ENCODE measurements around the gene MAGI3. TPM values are rescaled to one million over a fixed set of nuclear protein-coding genes. Genes with fewer than 3 reads are reported as not detected.

MAGI3 gene
- total and polyA plus RNA-seq, 2 donors (not counting 1 experiment from before 2014, with no cell fraction given) = 0.30 to 0.67 TPM

DNA sequence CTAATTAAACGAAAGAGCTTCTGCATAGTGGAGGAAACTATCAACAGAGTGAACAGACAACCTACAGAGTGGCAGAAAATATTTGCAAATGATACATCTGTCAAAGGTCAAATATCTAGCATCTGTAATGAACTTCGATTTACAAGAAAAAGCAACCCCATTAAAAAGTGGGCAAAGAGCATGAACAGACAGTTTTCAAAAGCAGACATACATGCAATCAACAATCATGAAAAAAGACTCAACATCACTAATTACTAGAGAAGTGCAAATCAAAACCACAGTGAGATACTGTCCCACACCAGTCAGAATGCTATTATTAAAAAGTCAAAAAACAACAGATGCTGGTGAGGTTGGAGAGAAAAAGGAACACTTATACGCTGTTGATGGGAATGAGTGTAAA, 103.2 kb downstream of the MAGI3 start:
- ATAC-seq (ENCODE audit: low read depth) = no peak
- Histone ChIP-seq H3K27ac (ENCODE audit: low read length in 2 of 2) (no peak overlapping the region), H3K9ac (ENCODE audit: low read length) (no peak overlapping the region), H3K4me1 (ENCODE audit: control insufficient read depth in 2 of 2, insufficient read depth in 2 of 2, low read length in 2 of 2) (no peaks in the 10 kb centered on the region), H3K36me3 (replicated peaks in 1 of 2; ENCODE audit: control extremely low read depth in 1 of 2, control insufficient read depth in 1 of 2, extremely low read depth in 1 of 2, insufficient read depth in 2 of 2, low read length in 1 of 2) (no peaks in the 10 kb centered on the region), H2AFZ (ENCODE audit: insufficient read depth, low read depth, low read length, poor library complexity, severe bottlenecking) (no peak overlapping the region), H3K27me3 (replicated peaks in 1 of 4; ENCODE audit: control extremely low read depth in 1 of 4, control insufficient read depth in 3 of 4, insufficient read depth in 4 of 4, low read length in 3 of 4) (peaks cover 0 to 5% (median 0%) of the 10 kb centered on the region in 4 experiments), H4K20me1 (ENCODE audit: control insufficient read depth, insufficient read depth, low read length, poor library complexity, severe bottlenecking) (no peaks in the 10 kb centered on the region), H3K4me2 (replicated peaks; ENCODE audit: low read depth, low read length, poor library complexity, severe bottlenecking) (no peak overlapping the region), H3K4me3 (ENCODE audit: control extremely low read depth in 1 of 5, extremely low read depth in 1 of 5, insufficient read depth in 1 of 5, low read depth in 2 of 5, low read length in 4 of 5) (no peak overlapping the region), H3K9me3 (ENCODE audit: control extremely low read depth in 1 of 3, control insufficient read depth in 2 of 3, insufficient read depth in 1 of 3, low read length in 2 of 3) (peaks cover 0 to 10% (median 7%) of the 10 kb centered on the region in 3 donors), H3K79me2 (ENCODE audit: control insufficient read depth, insufficient read depth, low read length) (no peaks in the 10 kb centered on the region)
- no peaks in the 10 kb centered on the region for H3K4me1 Mint-ChIP-seq
- intact Hi-C loops (cut with micrococcal nuclease) = no loop called here
- 86% methylated on average over 1 of the region's 3 CpGs for WGBS (ENCODE audit: insufficient coverage)
- ChIA-PET CTCF (no interaction called here), POLR2A (no interaction called here)
- H3K27ac Mint-ChIP-seq = no peak overlapping the region
- no peak overlapping the region for H3K4me3 Mint-ChIP-seq
- peaks cover 34% of the 10 kb centered on the region for H3K9me3 Mint-ChIP-seq (ENCODE audit: insufficient read depth)
- DNase-seq = no peak
- TF ChIP-seq, protein P1, sequence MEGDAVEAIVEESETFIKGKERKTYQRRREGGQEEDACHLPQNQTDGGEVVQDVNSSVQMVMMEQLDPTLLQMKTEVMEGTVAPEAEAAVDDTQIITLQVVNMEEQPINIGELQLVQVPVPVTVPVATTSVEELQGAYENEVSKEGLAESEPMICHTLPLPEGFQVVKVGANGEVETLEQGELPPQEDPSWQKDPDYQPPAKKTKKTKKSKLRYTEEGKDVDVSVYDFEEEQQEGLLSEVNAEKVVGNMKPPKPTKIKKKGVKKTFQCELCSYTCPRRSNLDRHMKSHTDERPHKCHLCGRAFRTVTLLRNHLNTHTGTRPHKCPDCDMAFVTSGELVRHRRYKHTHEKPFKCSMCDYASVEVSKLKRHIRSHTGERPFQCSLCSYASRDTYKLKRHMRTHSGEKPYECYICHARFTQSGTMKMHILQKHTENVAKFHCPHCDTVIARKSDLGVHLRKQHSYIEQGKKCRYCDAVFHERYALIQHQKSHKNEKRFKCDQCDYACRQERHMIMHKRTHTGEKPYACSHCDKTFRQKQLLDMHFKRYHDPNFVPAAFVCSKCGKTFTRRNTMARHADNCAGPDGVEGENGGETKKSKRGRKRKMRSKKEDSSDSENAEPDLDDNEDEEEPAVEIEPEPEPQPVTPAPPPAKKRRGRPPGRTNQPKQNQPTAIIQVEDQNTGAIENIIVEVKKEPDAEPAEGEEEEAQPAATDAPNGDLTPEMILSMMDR (IDR thresholded peaks at IDR 0.05) = no peak
- no peak for TF ChIP-seq EZH2 (IDR thresholded peaks at IDR 0.05; ENCODE audit: borderline replicate concordance, insufficient read depth, low read depth, low read length, poor library complexity, severe bottlenecking)
- no peaks in the 10 kb centered on the region for H3K27me3 Mint-ChIP-seq

DNA sequence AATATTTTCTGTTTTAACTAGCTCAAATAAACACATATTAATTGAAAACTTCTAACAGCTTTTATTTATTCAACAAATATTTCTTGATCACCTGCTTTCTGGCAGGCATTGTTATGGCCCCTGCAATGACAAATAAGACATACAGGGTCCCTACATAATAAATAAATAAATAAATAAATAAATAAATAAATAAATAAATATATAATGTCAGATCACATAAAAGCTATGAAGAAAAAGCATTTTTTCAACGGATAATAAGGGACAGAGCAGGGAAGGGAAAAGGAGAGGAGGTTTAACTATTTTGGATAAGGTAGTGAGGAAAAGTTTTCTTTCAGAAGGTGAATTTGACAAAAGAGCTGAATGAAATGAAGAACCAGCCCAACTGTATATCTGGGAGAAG, 115.0 kb downstream of the MAGI3 start:
- no CpG with 5 or more reads among the region's 1 CpG for WGBS (ENCODE audit: insufficient coverage)
- Histone ChIP-seq H3K27me3 (replicated peaks in 1 of 4; ENCODE audit: control extremely low read depth in 1 of 4, control insufficient read depth in 3 of 4, insufficient read depth in 4 of 4, low read length in 3 of 4) (no peaks in the 10 kb centered on the region), H3K4me2 (replicated peaks; ENCODE audit: low read depth, low read length, poor library complexity, severe bottlenecking) (no peak overlapping the region), H3K4me3 (ENCODE audit: control extremely low read depth in 1 of 5, extremely low read depth in 1 of 5, insufficient read depth in 1 of 5, low read depth in 2 of 5, low read length in 4 of 5) (no peak overlapping the region), H2AFZ (ENCODE audit: insufficient read depth, low read depth, low read length, poor library complexity, severe bottlenecking) (no peak overlapping the region), H3K36me3 (replicated peaks in 1 of 2; ENCODE audit: control extremely low read depth in 1 of 2, control insufficient read depth in 1 of 2, extremely low read depth in 1 of 2, insufficient read depth in 2 of 2, low read length in 1 of 2) (no peaks in the 10 kb centered on the region), H3K79me2 (ENCODE audit: control insufficient read depth, insufficient read depth, low read length) (no peaks in the 10 kb centered on the region), H3K9ac (ENCODE audit: low read length) (no peak overlapping the region), H3K9me3 (ENCODE audit: control extremely low read depth in 1 of 3, control insufficient read depth in 2 of 3, insufficient read depth in 1 of 3, low read length in 2 of 3) (no peaks in the 10 kb centered on the region), H3K4me1 (ENCODE audit: control insufficient read depth in 2 of 2, insufficient read depth in 2 of 2, low read length in 2 of 2) (no peaks in the 10 kb centered on the region), H3K27ac (ENCODE audit: low read length in 2 of 2) (no peak overlapping the region), H4K20me1 (ENCODE audit: control insufficient read depth, insufficient read depth, low read length, poor library complexity, severe bottlenecking) (no peaks in the 10 kb centered on the region)
- intact Hi-C loops (cut with micrococcal nuclease) = no loop called here
- no peak for ATAC-seq (ENCODE audit: low read depth)
- Mint-ChIP-seq H3K9me3 (ENCODE audit: insufficient read depth) (no peaks in the 10 kb centered on the region), H3K4me1 (no peaks in the 10 kb centered on the region), H3K27me3 (peaks cover 3% of the 10 kb centered on the region), H3K4me3 (no peak overlapping the region), H3K27ac (no peak overlapping the region)
- TF ChIP-seq EZH2 (IDR thresholded peaks at IDR 0.05; ENCODE audit: borderline replicate concordance, insufficient read depth, low read depth, low read length, poor library complexity, severe bottlenecking) = no peak
- TF ChIP-seq, protein P1 (IDR thresholded peaks at IDR 0.05) = no peak
- CTCF ChIA-PET = interaction anchor here (0.6 kb wide), 1 partner anchor 9 kb away, joined by 3 read pairs; no protein-coding TSS in a partner anchor
- DNase-seq = no peak
- POLR2A ChIA-PET = no interaction called here

Data from B cell (primary cell).